Activated T-cell treated with anti-CD3 and anti-CD28 coated beads, Interleukin-2, amount 50 U/mL, for 1 hour (primary cell): ENCODE measurements around the gene TNFSF13B.
"Not testable (repeated sequence)": the region's sequence is repeated elsewhere in the genome, so short reads cannot be mapped to it uniquely, and the experiment has no call there.

Source experiments
- DNase-seq: peaks from one replicate; pipeline ENCODE4 v3.0.0-alpha.2; 2020

The TNFSF13B gene

DNA sequence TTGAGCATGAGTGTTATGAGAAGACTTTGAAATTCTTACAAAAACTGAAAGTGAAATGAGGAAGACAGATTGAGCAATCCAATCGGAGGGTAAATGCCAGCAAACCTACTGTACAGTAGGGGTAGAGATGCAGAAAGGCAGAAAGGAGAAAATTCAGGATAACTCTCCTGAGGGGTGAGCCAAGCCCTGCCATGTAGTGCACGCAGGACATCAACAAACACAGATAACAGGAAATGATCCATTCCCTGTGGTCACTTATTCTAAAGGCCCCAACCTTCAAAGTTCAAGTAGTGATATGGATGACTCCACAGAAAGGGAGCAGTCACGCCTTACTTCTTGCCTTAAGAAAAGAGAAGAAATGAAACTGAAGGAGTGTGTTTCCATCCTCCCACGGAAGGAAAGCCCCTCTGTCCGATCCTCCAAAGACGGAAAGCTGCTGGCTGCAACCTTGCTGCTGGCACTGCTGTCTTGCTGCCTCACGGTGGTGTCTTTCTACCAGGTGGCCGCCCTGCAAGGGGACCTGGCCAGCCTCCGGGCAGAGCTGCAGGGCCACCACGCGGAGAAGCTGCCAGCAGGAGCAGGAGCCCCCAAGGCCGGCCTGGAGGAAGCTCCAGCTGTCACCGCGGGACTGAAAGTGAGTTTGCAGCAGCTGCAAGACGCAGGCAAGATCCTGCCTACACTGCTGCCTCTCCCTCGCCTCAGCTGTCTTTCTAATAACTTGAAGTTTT lies at the start of gene TNFSF13B:
TNFSF13B (plus strand) TSS at position 118 of the 728 bp plus-strand sequence; CDS start at position 296, 178 bp downstream.
- DNase-seq: peak; percentile 46

- DNase-seq: no peak
These were observed 49.5 kb upstream of the TNFSF13B start for GRCh38 chr13:108220041-108220440.

GRCh38 chr13:108223687-108224503 lies 45.6 kb upstream of the TNFSF13B start:
- DNase-seq: no peak

GRCh38 chr13:108225440-108225839 lies 44.1 kb upstream of the TNFSF13B start:
- no peak for DNase-seq

GRCh38 chr13:108226184-108226583 lies 43.3 kb upstream of the TNFSF13B start:
- no peak for DNase-seq

DNA sequence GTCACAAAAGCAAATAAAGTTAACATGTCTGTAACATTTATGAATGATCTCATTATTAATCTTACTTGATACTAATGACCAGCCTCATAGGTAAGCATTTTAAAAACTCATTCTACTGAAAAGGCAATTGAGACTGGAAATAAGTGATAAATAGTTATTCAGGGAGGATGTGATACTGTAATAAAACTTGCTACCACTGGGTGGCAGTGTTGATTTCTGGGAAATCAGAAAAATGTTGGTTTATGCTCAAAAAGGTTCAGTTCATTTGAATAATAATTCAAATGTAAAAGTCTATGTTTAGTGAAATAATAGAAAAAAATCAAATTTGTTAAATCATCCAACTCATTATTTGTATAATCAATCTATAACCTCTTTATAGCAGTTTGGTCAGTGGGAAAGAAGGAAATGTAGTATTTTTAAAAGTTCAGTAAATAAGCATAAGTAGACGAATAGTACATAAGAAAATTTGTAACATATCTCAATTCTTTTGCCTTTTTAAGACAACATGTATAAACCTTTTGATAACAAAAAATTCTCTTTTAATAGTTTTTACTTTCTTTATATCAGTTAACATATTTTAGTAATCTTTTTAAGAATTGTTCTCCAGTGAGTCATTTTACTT lies 41.8 kb upstream of the TNFSF13B start:
- DNase-seq: no peak

- no peak for DNase-seq
These were observed 39.1 kb upstream of the TNFSF13B start for GRCh38 chr13:108230377-108230776.

DNA sequence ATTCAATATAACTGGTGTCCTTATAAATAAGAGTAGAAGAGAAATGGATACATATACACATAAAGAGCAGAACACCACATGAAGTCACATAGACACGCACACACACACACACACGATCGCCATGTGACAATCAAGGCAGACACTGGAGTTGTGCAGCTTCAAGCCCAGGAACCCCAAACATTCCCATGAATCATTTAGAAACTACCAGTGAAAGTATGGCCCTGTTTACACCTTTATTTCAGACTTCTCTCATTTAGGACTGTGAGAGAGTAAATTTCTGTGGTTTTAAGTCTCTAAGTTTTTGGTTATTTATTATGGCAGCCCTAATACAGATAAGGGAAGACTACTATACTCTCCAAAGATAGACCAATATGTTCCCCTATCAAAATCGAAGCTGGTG lies 20.4 kb upstream of the TNFSF13B start:
- no peak for DNase-seq

DNA sequence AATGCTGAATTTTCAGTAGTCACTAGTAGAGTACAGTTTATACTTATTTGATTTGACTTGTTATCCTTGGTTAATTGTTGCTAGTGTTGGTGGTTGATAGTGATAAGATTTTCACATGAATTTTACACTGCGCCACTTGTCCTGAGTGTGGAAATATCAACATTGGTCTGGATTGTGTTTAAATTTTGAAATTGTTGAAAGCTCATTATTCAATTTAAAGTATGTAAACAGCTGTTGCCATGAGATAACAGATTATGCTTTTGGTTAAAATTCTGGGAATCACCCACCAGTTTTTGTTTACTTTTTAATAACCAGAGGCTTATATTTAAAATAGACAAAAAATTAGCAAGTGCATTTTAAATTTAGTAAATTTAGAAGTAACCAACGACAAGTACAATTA lies 12.3 kb upstream of the TNFSF13B start:
- DNase-seq: no peak

DNA sequence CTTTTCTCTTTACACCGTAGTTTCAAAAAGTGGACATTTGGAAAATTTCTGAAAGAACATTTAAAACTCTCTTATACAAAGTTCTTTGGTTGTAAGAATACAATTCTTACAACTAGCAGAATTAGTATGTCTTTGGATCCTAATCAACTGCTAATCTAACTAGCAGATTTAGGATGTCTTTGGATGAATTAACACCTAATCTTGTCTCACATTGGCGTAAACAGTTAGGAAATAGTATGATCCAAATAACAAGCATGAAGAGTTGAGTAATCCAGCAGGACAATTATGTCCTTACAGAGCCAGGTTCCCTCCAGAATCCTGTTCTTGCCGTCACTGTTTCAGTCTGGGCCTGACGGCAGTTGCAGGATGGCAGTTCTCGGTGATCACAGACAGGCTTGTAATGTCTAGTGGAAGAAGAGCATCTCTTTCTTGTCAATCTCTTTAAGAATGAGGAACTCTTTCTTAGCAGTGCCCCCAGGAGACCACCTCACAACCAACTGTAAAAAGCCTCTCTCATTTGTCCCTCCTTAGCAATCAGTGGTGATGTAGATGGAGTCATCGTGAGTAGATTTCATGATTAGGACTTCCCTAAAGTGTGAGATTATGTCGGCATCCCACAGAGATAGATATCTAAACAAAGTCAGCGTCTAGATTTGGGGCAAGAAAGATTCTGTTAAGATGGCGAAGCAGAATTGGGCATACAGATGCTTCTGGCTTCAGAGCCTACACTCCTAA lies 5.7 kb upstream of the TNFSF13B start:
- DNase-seq: no peak

- no peak for DNase-seq
These were observed 3.1 kb upstream of the TNFSF13B start for GRCh38 chr13:108266321-108266990.

DNA sequence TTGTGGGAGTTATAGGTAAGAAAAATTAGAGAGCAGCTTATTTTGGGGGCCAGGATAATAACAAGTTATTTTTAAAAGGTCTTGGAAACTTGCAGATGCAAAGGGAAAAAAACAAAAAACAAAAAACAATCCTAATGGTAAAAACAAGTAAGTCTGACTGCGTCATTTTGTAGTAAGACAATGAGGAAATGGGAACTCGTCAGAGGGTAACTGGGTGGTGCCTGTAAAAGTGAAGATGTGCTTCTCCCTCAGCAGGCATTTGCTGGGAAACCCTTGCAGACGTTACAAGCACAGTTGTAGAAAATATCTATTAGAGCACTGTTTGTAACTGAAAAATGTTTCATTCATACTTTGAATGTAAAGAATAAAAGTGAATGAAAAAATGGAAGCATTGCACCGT lies 2.2 kb upstream of the TNFSF13B start:
- no peak for DNase-seq

- DNase-seq: not testable (repeated sequence)
These were observed 1.7 kb upstream of the TNFSF13B start for GRCh38 chr13:108267855-108268254.

DNA sequence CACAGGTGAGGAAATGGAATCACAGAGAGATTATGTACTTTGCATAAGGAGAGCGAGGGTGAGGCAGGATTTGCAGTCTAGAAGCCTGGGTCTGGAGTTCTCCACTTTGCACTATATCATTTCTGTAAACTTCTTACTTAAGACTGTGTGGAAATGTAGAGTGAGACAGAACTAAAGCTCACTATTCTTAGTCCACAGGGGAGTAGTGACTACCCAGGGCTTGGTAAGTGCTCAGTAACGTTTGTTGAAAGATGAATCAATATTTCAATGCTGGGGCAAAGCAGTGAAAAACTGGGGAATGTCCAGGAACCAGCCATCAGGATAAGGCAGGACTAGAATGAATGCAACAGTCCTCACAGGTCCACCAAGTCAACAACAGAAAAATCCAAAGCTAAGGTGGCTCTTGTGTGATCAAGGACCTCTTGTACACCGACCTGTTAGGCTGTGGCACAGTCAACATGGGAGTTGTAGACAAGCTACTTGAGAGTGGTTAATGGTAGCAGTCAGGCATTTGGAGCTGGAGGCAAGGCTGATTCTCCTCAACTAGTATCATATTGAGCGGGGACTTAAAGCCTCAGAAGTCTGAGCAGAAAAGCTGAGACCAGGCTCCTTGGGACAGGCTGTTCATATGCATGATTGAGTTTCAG lies 929 bp upstream of the TNFSF13B start:
- no peak for DNase-seq

DNA sequence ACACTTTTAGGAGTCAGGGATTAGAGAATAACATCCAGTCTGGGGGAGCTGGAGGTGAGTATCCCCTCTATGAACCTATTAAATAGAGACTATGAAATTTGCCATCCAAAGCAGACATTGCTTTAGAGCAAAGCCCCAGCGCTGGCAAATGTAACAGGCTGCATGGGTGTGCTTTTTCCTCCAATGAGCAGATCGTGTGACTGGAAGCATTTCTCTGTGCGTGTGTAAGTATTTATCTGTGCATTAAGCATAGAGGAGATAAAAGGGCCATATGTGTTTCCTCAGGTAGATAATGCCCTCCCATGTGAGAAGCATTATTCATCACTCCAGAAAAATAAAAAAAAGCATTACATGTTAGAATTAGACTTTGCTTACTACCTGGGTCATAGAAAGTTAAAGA lies 924 bp downstream of the TNFSF13B start:
- no peak for DNase-seq

- no peak for DNase-seq
These were observed 2.8 kb downstream of the TNFSF13B start for GRCh38 chr13:108272333-108272732.

DNA sequence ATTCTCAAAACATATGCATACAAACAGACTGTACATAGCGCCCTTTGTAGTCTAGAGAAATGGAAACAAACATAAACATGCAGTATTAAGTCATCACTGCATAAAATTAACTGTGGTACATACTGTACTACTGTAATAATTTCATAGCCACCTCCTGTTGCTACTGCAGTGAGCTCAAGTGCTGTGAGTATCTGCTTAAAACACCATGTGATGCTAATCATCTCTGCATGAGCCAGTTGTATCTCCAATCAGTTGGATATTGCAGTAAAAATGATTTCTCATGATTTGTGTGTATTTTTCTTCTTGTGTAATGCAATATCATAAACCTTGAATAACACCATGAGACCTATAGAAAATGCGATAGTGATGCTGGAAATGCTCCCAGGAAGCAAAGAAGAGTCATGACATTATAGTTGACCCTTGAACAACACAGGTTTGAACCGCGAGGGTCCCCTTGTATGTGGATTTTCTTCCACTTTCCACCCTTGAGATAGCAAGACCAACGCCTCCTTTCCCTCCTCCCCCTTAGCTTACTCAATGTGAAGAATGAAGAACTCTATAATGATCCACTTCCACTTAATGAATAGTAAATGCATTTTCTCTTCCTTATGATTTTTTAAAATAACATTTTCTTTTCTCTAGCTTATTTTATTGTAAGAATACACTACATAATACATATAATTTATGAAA lies 4.1 kb downstream of the TNFSF13B start:
- no peak for DNase-seq

DNA sequence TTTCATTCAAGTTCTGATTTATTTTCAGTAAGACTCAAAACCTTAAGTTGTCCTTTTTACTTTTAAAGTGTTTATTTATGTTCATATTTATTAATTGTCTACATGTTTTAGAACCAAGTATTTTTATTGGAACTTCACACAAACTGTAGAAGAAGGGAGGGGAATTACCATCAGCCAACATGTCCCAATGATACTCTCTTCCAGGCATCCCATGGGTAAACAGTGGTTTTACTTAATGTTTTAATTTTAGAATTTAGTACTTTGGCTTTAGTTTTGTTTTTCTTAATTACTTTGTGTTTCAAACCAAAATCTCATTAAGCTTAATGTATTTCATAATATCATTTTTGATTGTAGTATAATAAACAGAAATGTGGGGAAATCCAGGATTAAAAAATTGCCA lies 5.2 kb downstream of the TNFSF13B start:
- DNase-seq: no peak

GRCh38 chr13:108276060-108276459 lies 6.5 kb downstream of the TNFSF13B start:
- no peak for DNase-seq

GRCh38 chr13:108278466-108278865 lies 8.9 kb downstream of the TNFSF13B start:
- DNase-seq: no peak

DNA sequence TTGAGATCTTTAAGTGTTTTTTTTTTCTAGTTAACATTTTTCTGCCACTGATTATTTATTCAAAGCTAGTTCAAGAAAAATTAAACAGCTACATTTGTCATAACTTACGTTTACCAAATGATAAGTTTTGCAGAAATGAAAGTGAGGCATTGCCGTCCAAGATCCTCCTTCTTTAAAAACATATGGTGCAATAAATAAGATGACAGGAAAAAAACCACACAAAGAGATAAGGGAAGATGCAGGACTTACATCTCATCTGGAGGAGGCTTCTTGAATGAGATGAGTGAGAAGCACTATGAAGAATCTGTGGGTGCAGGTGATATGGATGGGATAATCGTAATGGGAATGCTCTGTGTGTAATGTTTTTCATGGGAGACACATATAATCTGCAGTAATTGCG lies 12.4 kb downstream of the TNFSF13B start:
- no peak for DNase-seq
